SU-DHL-6 (cell line): ENCODE results near the gene AHSG.

Experiments used
- EZH2phosphoT487 ChIP-seq: fragments of 200-600 bp; sonication (generic), shearing (Covaris generic); conservative IDR thresholded peaks from 2 replicates; pipeline ENCODE4 v1.6.1; 2018; ENCODE audit warnings: mild to moderate bottlenecking, antibody characterized with exemption, low read length, moderate library complexity, mixed read lengths
- TF ChIP-seq, protein P1 (sequence below): fragments of 200-600 bp; sonication (generic); IDR thresholded peaks from one replicate; pipeline ENCODE4 v1.5.1; 2017; ENCODE audit warnings: antibody characterized with exemption, mild to moderate bottlenecking, low read length, moderate library complexity; ENCODE audit not compliant: insufficient read depth, poor library complexity, severe bottlenecking

- TF ChIP-seq, protein P1, sequence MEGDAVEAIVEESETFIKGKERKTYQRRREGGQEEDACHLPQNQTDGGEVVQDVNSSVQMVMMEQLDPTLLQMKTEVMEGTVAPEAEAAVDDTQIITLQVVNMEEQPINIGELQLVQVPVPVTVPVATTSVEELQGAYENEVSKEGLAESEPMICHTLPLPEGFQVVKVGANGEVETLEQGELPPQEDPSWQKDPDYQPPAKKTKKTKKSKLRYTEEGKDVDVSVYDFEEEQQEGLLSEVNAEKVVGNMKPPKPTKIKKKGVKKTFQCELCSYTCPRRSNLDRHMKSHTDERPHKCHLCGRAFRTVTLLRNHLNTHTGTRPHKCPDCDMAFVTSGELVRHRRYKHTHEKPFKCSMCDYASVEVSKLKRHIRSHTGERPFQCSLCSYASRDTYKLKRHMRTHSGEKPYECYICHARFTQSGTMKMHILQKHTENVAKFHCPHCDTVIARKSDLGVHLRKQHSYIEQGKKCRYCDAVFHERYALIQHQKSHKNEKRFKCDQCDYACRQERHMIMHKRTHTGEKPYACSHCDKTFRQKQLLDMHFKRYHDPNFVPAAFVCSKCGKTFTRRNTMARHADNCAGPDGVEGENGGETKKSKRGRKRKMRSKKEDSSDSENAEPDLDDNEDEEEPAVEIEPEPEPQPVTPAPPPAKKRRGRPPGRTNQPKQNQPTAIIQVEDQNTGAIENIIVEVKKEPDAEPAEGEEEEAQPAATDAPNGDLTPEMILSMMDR, result no peak
- TF ChIP-seq EZH2phosphoT487, result no peak
Observed at GRCh38 chr3:186640929-186641328, 28.1 kb downstream of the AHSG start.
